ENCODE data around the gene TFIP11. TPM values are rescaled to one million over a fixed set of nuclear protein-coding genes. Genes with fewer than 3 reads are reported as not detected.
A peak's percentile ranks its signal among the peaks of the same experiment; 100 is the strongest.

Gene TFIP11
- polyA plus RNA-seq, 2 of the 4 experiments (the other 2 are of a cell fraction), result 21.1 to 28.8 TPM

DNA sequence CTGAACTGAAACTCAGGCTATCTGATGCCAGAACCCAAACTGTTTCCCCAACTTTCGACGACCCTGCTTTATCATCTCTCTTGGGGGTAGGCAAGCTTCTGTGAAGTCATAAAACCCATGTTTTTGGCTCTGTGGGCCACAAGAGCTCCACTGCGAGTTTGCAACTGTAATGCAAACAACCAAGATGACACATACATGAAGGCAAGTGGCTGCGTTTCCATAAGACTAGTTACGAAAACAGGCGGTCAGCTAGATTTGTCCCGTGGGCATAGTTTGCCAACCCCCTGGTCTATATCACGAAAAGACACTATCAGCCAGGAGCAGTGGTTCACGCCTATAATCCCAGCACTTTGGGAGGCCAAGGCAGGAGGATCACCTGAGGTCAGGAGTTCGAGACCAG is 40.2 kb upstream of the TFIP11 start (continued):
- TF ChIP-seq EHF (CRISPR knock-in tag; IDR thresholded peaks at IDR 0.05), result no peak
- TF ChIP-seq ZNF302 (CRISPR knock-in tag; IDR thresholded peaks at IDR 0.05), result no peak

DNA sequence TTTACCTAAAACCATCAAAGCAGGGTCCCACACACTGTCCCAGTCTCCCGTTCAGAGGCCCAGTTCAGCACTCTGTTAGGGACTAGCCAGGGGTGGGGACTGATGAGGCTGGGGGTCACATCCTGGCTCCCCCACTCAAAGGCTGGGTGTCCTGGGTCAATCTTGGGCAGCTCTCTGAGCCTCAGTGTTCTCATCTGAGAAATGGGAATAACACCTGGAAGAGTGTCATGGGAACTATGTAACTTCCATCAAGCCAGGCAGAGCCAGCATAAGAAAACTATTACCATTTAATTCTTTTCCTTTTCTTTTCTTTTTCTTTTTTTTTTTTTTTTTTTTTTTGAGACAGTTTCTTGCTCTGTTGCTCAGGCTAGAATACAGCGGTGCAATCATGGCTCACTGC is 39.3 kb upstream of the TFIP11 start:
- Histone ChIP-seq H3K27ac (no peak overlapping the region), H3K4me3 (no peak overlapping the region), H3K9me3 (no peaks in the 10 kb centered on the region), H3K4me1 (peaks cover 16% of the 10 kb centered on the region; the same call in 2 of the 3 replicates), H3K4me2 (no peak overlapping the region)
- CTCF ChIA-PET, result no interaction called here
- FAIRE-seq (no peak), DNase-seq (ENCODE audit: low read depth in 1 of 2, low spot score in 1 of 2) (no peak), ATAC-seq (no peak)
- 95% methylated on average over 2 of the region's 2 CpGs for WGBS (ENCODE audit: missing lambda C conversion rate)
- TF ChIP-seq RARB (CRISPR knock-in tag; IDR thresholded peaks at IDR 0.05), result no peak
- TF ChIP-seq, protein P1, sequence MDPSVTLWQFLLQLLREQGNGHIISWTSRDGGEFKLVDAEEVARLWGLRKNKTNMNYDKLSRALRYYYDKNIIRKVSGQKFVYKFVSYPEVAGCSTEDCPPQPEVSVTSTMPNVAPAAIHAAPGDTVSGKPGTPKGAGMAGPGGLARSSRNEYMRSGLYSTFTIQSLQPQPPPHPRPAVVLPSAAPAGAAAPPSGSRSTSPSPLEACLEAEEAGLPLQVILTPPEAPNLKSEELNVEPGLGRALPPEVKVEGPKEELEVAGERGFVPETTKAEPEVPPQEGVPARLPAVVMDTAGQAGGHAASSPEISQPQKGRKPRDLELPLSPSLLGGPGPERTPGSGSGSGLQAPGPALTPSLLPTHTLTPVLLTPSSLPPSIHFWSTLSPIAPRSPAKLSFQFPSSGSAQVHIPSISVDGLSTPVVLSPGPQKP (IDR thresholded peaks at IDR 0.05; ENCODE audit: low read depth, low read length), result no peak
- TF ChIP-seq, protein P2, sequence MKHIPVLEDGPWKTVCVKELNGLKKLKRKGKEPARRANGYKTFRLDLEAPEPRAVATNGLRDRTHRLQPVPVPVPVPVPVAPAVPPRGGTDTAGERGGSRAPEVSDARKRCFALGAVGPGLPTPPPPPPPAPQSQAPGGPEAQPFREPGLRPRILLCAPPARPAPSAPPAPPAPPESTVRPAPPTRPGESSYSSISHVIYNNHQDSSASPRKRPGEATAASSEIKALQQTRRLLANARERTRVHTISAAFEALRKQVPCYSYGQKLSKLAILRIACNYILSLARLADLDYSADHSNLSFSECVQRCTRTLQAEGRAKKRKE (CRISPR knock-in tag; IDR thresholded peaks at IDR 0.05; ENCODE audit: low read depth), result no peak
- TF ChIP-seq FOSB (CRISPR knock-in tag; IDR thresholded peaks at IDR 0.05), result no peak
- no peak for TF ChIP-seq ZNF302 (CRISPR knock-in tag; IDR thresholded peaks at IDR 0.05)
- TF ChIP-seq CBX8 (IDR thresholded peaks at IDR 0.05), result no peak
- TF ChIP-seq CTCF (IDR thresholded peaks at IDR 0.05), result no peak
- TF ChIP-seq CBX2 (IDR thresholded peaks at IDR 0.05; ENCODE audit: borderline replicate concordance, low read depth), result no peak
- TF ChIP-seq CHD2 (IDR thresholded peaks at IDR 0.05; ENCODE audit: low read length, partially characterized antibody), result no peak
- TF ChIP-seq RFX5 (IDR thresholded peaks at IDR 0.05), result no peak
- TF ChIP-seq, protein P3, sequence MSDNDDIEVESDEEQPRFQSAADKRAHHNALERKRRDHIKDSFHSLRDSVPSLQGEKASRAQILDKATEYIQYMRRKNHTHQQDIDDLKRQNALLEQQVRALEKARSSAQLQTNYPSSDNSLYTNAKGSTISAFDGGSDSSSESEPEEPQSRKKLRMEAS (IDR thresholded peaks at IDR 0.05), result no peak
- TF ChIP-seq HEYL (CRISPR knock-in tag; IDR thresholded peaks at IDR 0.05), result no peak
- TF ChIP-seq GATA3 (IDR thresholded peaks at IDR 0.05; ENCODE audit: borderline replicate concordance), result no peak
- POLR2A ChIA-PET, result no interaction called here

GRCh38 chr22:26550498-26551033 is 38.3 kb upstream of the TFIP11 start:
- H3K4me1 ChIP-seq, result peaks cover 16% of the 10 kb centered on the region; the same call in 2 of the 3 replicates
- CTCF ChIA-PET, result no interaction called here
- POLR2A ChIA-PET, result no interaction called here
- no peaks in the 10 kb centered on the region for H3K9me3 ChIP-seq
- TF ChIP-seq POLR2AphosphoS2 (conservative IDR thresholded peaks at IDR 0.05; ENCODE audit: low read length), result no peak
- no peak for TF ChIP-seq ZSCAN20 (CRISPR knock-in tag; IDR thresholded peaks at IDR 0.05)
- no peak for TF ChIP-seq EP300 (IDR thresholded peaks at IDR 0.05)
- no peak for TF ChIP-seq JUN (IDR thresholded peaks at IDR 0.05)
- TF ChIP-seq CEBPB (IDR thresholded peaks at IDR 0.05), result no peak
- TF ChIP-seq RFX5 (IDR thresholded peaks at IDR 0.05), result no peak
- no peak for TF ChIP-seq KDM5A (IDR thresholded peaks at IDR 0.05)
- TF ChIP-seq HES2 (IDR thresholded peaks at IDR 0.05), result no peak
- TF ChIP-seq POLR2A (IDR thresholded peaks at IDR 0.05; ENCODE audit: low read length), result no peak
- no peak for TF ChIP-seq TP53 (CRISPR knock-in tag; IDR thresholded peaks at IDR 0.05)
- no peak for TF ChIP-seq CBX8 (IDR thresholded peaks at IDR 0.05)
- TF ChIP-seq, protein P1 (IDR thresholded peaks at IDR 0.05; ENCODE audit: low read depth, low read length), result no peak
- DNase-seq (ENCODE audit: low read depth in 1 of 2, low spot score in 1 of 2) (no peak), ATAC-seq (peak; percentile 47 to 54; a peak in 4 of 6 replicates), FAIRE-seq (no peak)
- 82% methylated on average over 7 of the region's 8 CpGs for WGBS (ENCODE audit: missing lambda C conversion rate)
- H3K27ac ChIP-seq, result peak overlapping the region in 1 of 2 experiments; percentile 62; a peak in 2 of 6 replicates
- H3K4me2 ChIP-seq, result no peak overlapping the region
- no peak overlapping the region for H3K4me3 ChIP-seq

Data from A549 (cell line).